GM13977 (cell line): Measurements from ENCODE around the gene STMN3.

Experiments used
- DNase-seq: peaks from one replicate; pipeline ENCODE4 v3.0.0; 2012; ENCODE audit warnings: low spot score
- in situ Hi-C: fragments of 300-500 bp; cut with MboI; formaldehyde crosslinking; loops from one replicate; pipeline ENCODE4 v1.12.0; 2022; ENCODE audit warnings: low sequenced_read_pairs, low pct_unique_long_range_greater_than_20kb, mixed read lengths, inconsistent platforms; ENCODE audit not compliant: unreplicated experiment
- TF ChIP-seq, protein P1 (sequence below): IDR thresholded peaks from 2 replicates; pipeline ENCODE4 v1.5.1; 2012; ENCODE audit warnings: mild to moderate bottlenecking, control low read depth; ENCODE audit not compliant: insufficient read depth; ENCODE audit errors: extremely low read depth, missing control alignments

STMN3 gene

DNA sequence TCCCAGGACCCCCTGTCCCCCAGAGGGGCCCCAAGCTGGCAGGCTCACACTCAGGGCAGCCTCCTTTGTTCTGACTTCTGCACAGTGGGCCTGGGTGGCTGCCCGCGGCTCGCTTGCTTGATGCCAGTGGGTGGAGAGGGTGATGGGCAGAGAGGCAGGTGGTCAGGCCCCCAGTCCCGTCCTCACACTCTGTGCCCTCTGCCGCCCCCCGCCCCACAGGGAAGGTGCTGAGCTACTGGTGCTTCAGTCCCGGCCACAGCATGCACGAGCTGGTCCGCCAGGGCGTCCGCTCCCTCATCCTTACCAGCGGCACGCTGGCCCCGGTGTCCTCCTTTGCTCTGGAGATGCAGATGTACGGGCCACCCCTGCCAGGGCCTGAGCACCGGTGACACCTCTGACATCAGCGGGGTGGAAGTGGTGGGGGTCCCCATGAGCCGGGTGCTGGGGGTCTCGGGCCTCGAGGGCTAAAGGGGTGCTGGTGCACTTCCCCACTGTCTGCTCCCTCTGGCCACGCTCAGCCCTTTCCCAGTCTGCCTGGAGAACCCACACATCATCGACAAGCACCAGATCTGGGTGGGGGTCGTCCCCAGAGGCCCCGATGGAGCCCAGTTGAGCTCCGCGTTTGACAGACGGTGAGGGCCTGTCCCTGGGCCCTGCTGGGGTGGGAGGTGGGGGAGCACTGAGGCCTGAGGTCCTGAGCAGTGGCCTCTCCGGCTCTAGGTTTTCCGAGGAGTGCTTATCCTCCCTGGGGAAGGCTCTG, 34.4 kb upstream of the STMN3 start:
- TF ChIP-seq, protein P1, sequence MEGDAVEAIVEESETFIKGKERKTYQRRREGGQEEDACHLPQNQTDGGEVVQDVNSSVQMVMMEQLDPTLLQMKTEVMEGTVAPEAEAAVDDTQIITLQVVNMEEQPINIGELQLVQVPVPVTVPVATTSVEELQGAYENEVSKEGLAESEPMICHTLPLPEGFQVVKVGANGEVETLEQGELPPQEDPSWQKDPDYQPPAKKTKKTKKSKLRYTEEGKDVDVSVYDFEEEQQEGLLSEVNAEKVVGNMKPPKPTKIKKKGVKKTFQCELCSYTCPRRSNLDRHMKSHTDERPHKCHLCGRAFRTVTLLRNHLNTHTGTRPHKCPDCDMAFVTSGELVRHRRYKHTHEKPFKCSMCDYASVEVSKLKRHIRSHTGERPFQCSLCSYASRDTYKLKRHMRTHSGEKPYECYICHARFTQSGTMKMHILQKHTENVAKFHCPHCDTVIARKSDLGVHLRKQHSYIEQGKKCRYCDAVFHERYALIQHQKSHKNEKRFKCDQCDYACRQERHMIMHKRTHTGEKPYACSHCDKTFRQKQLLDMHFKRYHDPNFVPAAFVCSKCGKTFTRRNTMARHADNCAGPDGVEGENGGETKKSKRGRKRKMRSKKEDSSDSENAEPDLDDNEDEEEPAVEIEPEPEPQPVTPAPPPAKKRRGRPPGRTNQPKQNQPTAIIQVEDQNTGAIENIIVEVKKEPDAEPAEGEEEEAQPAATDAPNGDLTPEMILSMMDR = no peak
- no peak for DNase-seq
- in situ Hi-C loops = no loop called here

DNA sequence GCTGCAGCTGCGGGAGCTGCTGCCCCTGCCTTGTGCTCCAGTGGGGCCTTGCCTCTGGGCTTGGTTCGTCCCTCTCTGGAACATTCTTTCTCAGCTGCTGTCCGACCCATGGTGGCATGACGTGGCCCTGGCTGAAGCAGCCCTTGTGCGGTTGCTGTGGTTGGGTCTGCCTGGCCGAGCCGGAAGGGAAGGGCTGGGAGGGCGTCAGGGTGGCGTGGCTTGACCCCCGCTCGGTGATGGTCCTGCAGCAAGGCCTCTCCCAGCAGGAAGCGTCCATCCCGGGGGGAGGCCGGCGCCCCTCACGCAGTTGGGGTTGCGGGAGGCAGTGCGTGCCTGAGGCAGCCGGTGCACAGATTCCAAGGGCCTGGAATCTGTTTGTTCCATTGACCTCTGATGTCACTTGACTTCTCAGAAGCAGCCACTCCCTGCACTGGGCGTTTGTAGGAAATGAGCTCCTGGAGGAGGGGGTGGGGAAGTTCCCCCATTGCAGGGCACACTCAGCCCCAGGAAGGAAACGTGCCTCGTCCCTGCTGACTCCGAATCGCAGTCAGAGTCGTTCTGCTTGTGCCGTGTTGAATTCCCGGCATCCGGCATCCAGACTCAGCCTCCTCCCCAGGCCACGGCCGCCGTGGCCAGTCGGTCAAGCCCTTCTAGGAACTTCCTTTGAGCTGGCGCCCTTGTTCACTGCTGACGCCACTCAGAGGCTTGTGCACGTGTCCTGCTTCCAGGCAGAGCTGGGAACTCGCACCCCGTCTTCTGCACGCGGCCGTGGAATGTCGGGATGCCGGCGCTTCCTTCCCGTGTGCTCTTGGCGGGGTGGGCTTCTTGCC, 33.5 kb upstream of the STMN3 start:
- in situ Hi-C loops = no loop called here
- TF ChIP-seq, protein P1 = no peak
- DNase-seq = peak; percentile 60

- TF ChIP-seq, protein P1 = no peak
- DNase-seq = no peak
- in situ Hi-C loops = no loop called here
These were observed 32.9 kb upstream of the STMN3 start for GRCh38 chr20:63686094-63686491.

DNA sequence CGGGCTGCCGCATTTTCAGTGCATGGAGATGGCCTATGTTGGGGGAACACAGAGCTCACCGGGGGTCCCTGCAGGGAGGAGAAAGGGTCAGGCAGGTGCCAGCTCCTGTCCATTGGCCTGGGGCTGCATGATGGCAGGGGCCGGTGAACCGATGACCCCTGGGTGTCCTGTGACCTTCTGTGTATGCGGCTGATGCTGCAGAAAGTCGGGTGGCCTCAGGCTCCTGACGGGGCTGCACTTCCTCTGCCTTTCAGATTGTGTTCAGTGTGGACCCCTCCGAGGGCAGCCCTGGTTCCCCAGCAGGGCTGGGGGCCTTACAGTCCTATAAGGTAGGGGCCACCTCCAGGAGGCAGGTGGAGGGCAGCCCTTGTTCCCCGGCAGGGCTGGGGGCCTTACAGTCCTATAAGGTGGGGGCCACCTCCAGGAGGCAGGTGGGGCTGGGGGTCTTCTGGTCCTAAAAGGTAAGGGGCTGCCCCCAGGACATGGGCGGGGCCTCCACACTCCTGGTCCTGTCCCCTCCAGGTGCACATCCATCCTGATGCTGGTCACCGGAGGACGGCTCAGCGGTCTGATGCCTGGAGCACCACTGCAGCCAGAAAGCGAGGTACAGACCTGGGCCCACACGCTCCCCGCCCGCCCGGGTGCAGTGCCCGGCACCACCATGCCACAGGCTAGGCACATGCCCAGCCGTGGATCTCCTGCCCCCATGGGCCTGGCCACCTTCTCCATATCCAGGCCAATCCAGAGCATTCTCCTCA, 32.2 kb upstream of the STMN3 start:
- TF ChIP-seq, protein P1 = no peak
- DNase-seq = no peak
- in situ Hi-C loops = no loop called here

DNA sequence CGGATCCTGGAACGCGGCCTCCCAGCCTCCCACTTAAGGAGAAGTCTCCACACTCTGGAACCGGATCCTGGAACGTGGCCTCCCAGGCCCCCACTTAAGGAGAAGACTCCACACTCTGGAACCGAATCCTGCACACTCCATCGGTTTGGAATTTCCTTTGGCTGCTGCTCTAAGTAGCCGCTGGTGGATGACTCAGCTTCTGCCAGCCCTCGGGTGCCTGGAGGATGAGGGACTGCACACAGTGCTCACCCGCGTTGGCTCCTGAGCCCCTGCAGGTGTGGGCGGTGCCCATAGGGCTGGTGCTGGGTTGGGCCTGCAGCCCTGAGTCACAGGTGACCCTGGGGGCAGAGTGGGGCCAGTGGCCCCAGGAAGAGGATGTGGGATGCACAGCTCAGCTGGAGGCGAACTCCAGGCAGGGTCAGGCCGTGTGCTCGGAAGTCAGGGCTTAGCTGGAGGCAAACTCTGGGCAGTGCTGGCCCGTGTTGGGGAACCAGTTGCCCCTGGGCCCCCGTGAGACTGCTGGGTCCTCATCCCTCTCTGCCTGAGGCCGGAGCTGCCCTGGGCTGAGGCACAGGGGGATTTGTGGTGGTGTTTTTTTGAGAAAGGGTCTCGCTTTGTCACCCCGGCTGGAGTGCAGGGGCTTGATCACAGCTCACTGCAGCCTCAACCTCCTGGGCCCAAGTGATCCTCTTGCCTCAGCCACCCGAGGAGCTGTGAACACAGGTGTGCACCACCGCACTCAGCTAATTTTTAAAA, 29.3 kb upstream of the STMN3 start:
- TF ChIP-seq, protein P1 = no peak
- DNase-seq = no peak
- in situ Hi-C loops = no loop called here
